ENCODE data around the gene AVPR1A.
"Not testable (repeated sequence)": the region's sequence is repeated elsewhere in the genome, so short reads cannot be mapped to it uniquely, and the experiment has no call there.

AVPR1A gene

GRCh38 chr12:63150713-63151622 lies at the start of gene AVPR1A:
Gene AVPR1A, minus strand, starts transcription at chr12:63151201. Its CDS starts 365 bp downstream, at chr12:63150836.
- Mint-ChIP-seq H3K27me3 (ENCODE audit: low read depth) (peaks cover 62% of the 10 kb centered on the region), H3K36me3 (ENCODE audit: low read depth) (no peaks in the 10 kb centered on the region), H3K4me1 (ENCODE audit: low read depth) (peaks cover 2% of the 10 kb centered on the region), H3K9me3 (no peaks in the 10 kb centered on the region), H3K4me3 (peak within 1 kb of the TSS; percentile 52), H3K27ac (peak within 1 kb of the TSS; percentile 43)

- Mint-ChIP-seq H3K27ac (no peak overlapping the region), H3K4me3 (no peak overlapping the region), H3K27me3 (ENCODE audit: low read depth) (no peaks in the 10 kb centered on the region), H3K36me3 (ENCODE audit: low read depth) (no peaks in the 10 kb centered on the region), H3K4me1 (ENCODE audit: low read depth) (no peaks in the 10 kb centered on the region), H3K9me3 (peaks cover 16% of the 10 kb centered on the region)
These were observed 45.2 kb upstream of the AVPR1A start for GRCh38 chr12:63196168-63196567.

- H3K9me3 Mint-ChIP-seq = peaks cover 31% of the 10 kb centered on the region
- H3K27ac Mint-ChIP-seq = no peak overlapping the region
- no peaks in the 10 kb centered on the region for H3K36me3 Mint-ChIP-seq (ENCODE audit: low read depth)
- no peaks in the 10 kb centered on the region for H3K27me3 Mint-ChIP-seq (ENCODE audit: low read depth)
- no peak overlapping the region for H3K4me3 Mint-ChIP-seq
- H3K4me1 Mint-ChIP-seq (ENCODE audit: low read depth) = no peaks in the 10 kb centered on the region
These were observed 28.2 kb upstream of the AVPR1A start for GRCh38 chr12:63179224-63179623.

- no peak overlapping the region for H3K27ac Mint-ChIP-seq
- no peaks in the 10 kb centered on the region for H3K36me3 Mint-ChIP-seq (ENCODE audit: low read depth)
- no peaks in the 10 kb centered on the region for H3K4me1 Mint-ChIP-seq (ENCODE audit: low read depth)
- no peak overlapping the region for H3K4me3 Mint-ChIP-seq
- peaks cover 7% of the 10 kb centered on the region for H3K9me3 Mint-ChIP-seq
- no peaks in the 10 kb centered on the region for H3K27me3 Mint-ChIP-seq (ENCODE audit: low read depth)
These were observed 19.3 kb upstream of the AVPR1A start for GRCh38 chr12:63170321-63170720.

- not testable (repeated sequence) for H3K9me3 Mint-ChIP-seq, H3K4me3 Mint-ChIP-seq, H3K27ac Mint-ChIP-seq
These were observed 16.7 kb upstream of the AVPR1A start for GRCh38 chr12:63167741-63168140.

GRCh38 chr12:63164911-63165310 lies 13.9 kb upstream of the AVPR1A start:
- H3K9me3 Mint-ChIP-seq = no peaks in the 10 kb centered on the region
- no peak overlapping the region for H3K27ac Mint-ChIP-seq
- H3K27me3 Mint-ChIP-seq (ENCODE audit: low read depth) = no peaks in the 10 kb centered on the region
- H3K36me3 Mint-ChIP-seq (ENCODE audit: low read depth) = no peaks in the 10 kb centered on the region
- no peak overlapping the region for H3K4me3 Mint-ChIP-seq
- no peaks in the 10 kb centered on the region for H3K4me1 Mint-ChIP-seq (ENCODE audit: low read depth)

More at GRCh38 chr12:63167741-63168140, 16.7 kb upstream of the AVPR1A start:
- not testable (repeated sequence) for H3K4me1 Mint-ChIP-seq (ENCODE audit: low read depth); H3K36me3 Mint-ChIP-seq (ENCODE audit: low read depth); H3K27me3 Mint-ChIP-seq (ENCODE audit: low read depth)

GRCh38 chr12:63163541-63163940 lies 12.5 kb upstream of the AVPR1A start:
- Mint-ChIP-seq H3K27ac (no peak overlapping the region), H3K27me3 (ENCODE audit: low read depth) (no peaks in the 10 kb centered on the region), H3K4me1 (ENCODE audit: low read depth) (no peaks in the 10 kb centered on the region), H3K4me3 (no peak overlapping the region), H3K9me3 (no peaks in the 10 kb centered on the region), H3K36me3 (ENCODE audit: low read depth) (no peaks in the 10 kb centered on the region)

GRCh38 chr12:63155375-63155774 lies 4.4 kb upstream of the AVPR1A start:
- Mint-ChIP-seq H3K27ac (no peak overlapping the region), H3K27me3 (ENCODE audit: low read depth) (peaks cover 35% of the 10 kb centered on the region), H3K36me3 (ENCODE audit: low read depth) (no peaks in the 10 kb centered on the region), H3K4me1 (ENCODE audit: low read depth) (peaks cover 2% of the 10 kb centered on the region), H3K4me3 (no peak overlapping the region), H3K9me3 (no peaks in the 10 kb centered on the region)

GRCh38 chr12:63154560-63154959 lies 3.6 kb upstream of the AVPR1A start:
- Mint-ChIP-seq H3K4me3 (no peak overlapping the region), H3K27me3 (ENCODE audit: low read depth) (peaks cover 43% of the 10 kb centered on the region), H3K27ac (no peak overlapping the region), H3K4me1 (ENCODE audit: low read depth) (peaks cover 2% of the 10 kb centered on the region), H3K36me3 (ENCODE audit: low read depth) (no peaks in the 10 kb centered on the region), H3K9me3 (no peaks in the 10 kb centered on the region)

- peaks cover 61% of the 10 kb centered on the region for H3K27me3 Mint-ChIP-seq (ENCODE audit: low read depth)
These were observed 1.3 kb upstream of the AVPR1A start for GRCh38 chr12:63152321-63152700.

GRCh38 chr12:63151623-63152320 lies 771 bp upstream of the AVPR1A start:
- Mint-ChIP-seq H3K4me3 (peak overlapping the region; percentile 52), H3K36me3 (ENCODE audit: low read depth) (no peaks in the 10 kb centered on the region), H3K9me3 (no peaks in the 10 kb centered on the region), H3K27ac (peak overlapping the region; percentile 43), H3K27me3 (ENCODE audit: low read depth) (peaks cover 62% of the 10 kb centered on the region), H3K4me1 (ENCODE audit: low read depth) (peaks cover 2% of the 10 kb centered on the region)

More at GRCh38 chr12:63152321-63152700, 1.3 kb upstream of the AVPR1A start:
- Mint-ChIP-seq H3K4me3 (no peak overlapping the region), H3K36me3 (ENCODE audit: low read depth) (no peaks in the 10 kb centered on the region), H3K27ac (no peak overlapping the region), H3K4me1 (ENCODE audit: low read depth) (peaks cover 2% of the 10 kb centered on the region), H3K9me3 (no peaks in the 10 kb centered on the region)

- Mint-ChIP-seq H3K9me3 (no peaks in the 10 kb centered on the region), H3K27ac (no peak overlapping the region), H3K4me1 (ENCODE audit: low read depth) (peaks cover 2% of the 10 kb centered on the region), H3K27me3 (ENCODE audit: low read depth) (peaks cover 61% of the 10 kb centered on the region), H3K36me3 (ENCODE audit: low read depth) (no peaks in the 10 kb centered on the region), H3K4me3 (no peak overlapping the region)
These were observed 890 bp downstream of the AVPR1A start for GRCh38 chr12:63149909-63150712.

- H3K9me3 Mint-ChIP-seq = no peaks in the 10 kb centered on the region
- peaks cover 23% of the 10 kb centered on the region for H3K27me3 Mint-ChIP-seq (ENCODE audit: low read depth)
- no peaks in the 10 kb centered on the region for H3K36me3 Mint-ChIP-seq (ENCODE audit: low read depth)
- no peak overlapping the region for H3K27ac Mint-ChIP-seq
- no peak overlapping the region for H3K4me3 Mint-ChIP-seq
- H3K4me1 Mint-ChIP-seq (ENCODE audit: low read depth) = no peaks in the 10 kb centered on the region
These were observed 6.4 kb downstream of the AVPR1A start for GRCh38 chr12:63144556-63144955.

- Mint-ChIP-seq H3K36me3 (ENCODE audit: low read depth) (no peaks in the 10 kb centered on the region), H3K27me3 (ENCODE audit: low read depth) (no peaks in the 10 kb centered on the region), H3K9me3 (no peaks in the 10 kb centered on the region), H3K27ac (no peak overlapping the region), H3K4me1 (ENCODE audit: low read depth) (no peaks in the 10 kb centered on the region), H3K4me3 (no peak overlapping the region)
These were observed 12.5 kb downstream of the AVPR1A start for GRCh38 chr12:63138488-63138887.
